MM.1S (cell line): ENCODE data around the gene FXYD4.

Experiments used
- DNase-seq: peaks from one replicate; pipeline ENCODE4 v3.0.0-alpha.2; 2015
- H2AFZ ChIP-seq: fragments of 300-600 bp; sonication (generic); 2 replicates; pipeline ENCODE4 v1.6.0; 2016; ENCODE audit warnings: antibody characterized with exemption, low read length
- H3F3A ChIP-seq: fragments of 300-600 bp; sonication (generic); 2 replicates; pipeline ENCODE4 v1.6.1; 2016; ENCODE audit warnings: mild to moderate bottlenecking, antibody characterized with exemption, low read length, moderate library complexity, mixed read lengths; ENCODE audit not compliant: insufficient read depth
- H3K27ac ChIP-seq: fragments of 300-600 bp; sonication (generic); 2 replicates; pipeline ENCODE4 v1.5.1; 2016; ENCODE audit warnings: mild to moderate bottlenecking, low read length
- H3K27me3 ChIP-seq: fragments of 300-600 bp; sonication (generic); replicated peaks from 2 replicates; pipeline ENCODE4 v1.6.0; 2016; ENCODE audit warnings: low read length; ENCODE audit not compliant: insufficient read depth
- H3K36me3 ChIP-seq: fragments of 300-600 bp; sonication (generic); replicated peaks from 2 replicates; pipeline ENCODE4 v1.6.1; 2016; ENCODE audit warnings: mild to moderate bottlenecking, low read length, mixed read lengths; ENCODE audit not compliant: insufficient read depth
- H3K4me1 ChIP-seq: fragments of 300-600 bp; sonication (generic); 2 replicates; pipeline ENCODE4 v1.6.1; 2016; ENCODE audit warnings: low read length, mixed read lengths
- H3K4me2 ChIP-seq: fragments of 300-600 bp; sonication (generic); 2 replicates; pipeline ENCODE4 v1.6.0; 2016; ENCODE audit warnings: low read depth, low read length
- H3K4me3 ChIP-seq: fragments of 300-600 bp; sonication (generic); 2 replicates; pipeline ENCODE4 v1.5.1; 2016; ENCODE audit warnings: low read length, mixed read lengths
- H3K79me2 ChIP-seq: fragments of 300-600 bp; sonication (generic); 2 replicates; pipeline ENCODE4 v1.6.1; 2016; ENCODE audit warnings: mixed run types, low read length, mixed read lengths
- H3K9ac ChIP-seq: fragments of 300-600 bp; sonication (generic); 2 replicates; pipeline ENCODE4 v1.6.1; 2016; ENCODE audit warnings: low read length, mixed read lengths
- H3K9me2 ChIP-seq: fragments of 300-600 bp; sonication (generic); replicated peaks from 2 replicates; pipeline ENCODE4 v1.6.1; 2016; ENCODE audit warnings: mild to moderate bottlenecking, low read length, mixed read lengths; ENCODE audit not compliant: insufficient read depth
- H3K9me3 ChIP-seq: fragments of 300-600 bp; sonication (generic); replicated peaks from 2 replicates; pipeline ENCODE4 v1.6.1; 2016; ENCODE audit warnings: mild to moderate bottlenecking, low read length, mixed read lengths; ENCODE audit not compliant: insufficient read depth
- H4K20me1 ChIP-seq: fragments of 300-600 bp; sonication (generic); 2 replicates; pipeline ENCODE4 v1.6.1; 2016; ENCODE audit warnings: mild to moderate bottlenecking, low read length, moderate library complexity, mixed read lengths; ENCODE audit not compliant: insufficient read depth
- CTCF ChIP-seq: fragments of 300-600 bp; sonication (generic); IDR thresholded peaks from 2 replicates; pipeline ENCODE4 v1.5.1; 2016; ENCODE audit warnings: antibody characterized with exemption, low read length, mixed read lengths
- EZH2 ChIP-seq: fragments of 300-600 bp; sonication (generic); optimal IDR thresholded peaks from 2 replicates; pipeline ENCODE3; 2017; ENCODE audit warnings: low read depth, mild to moderate bottlenecking, antibody characterized with exemption, low read length, mixed read lengths
- EZH2phosphoT487 ChIP-seq: fragments of 300-600 bp; sonication (generic); IDR thresholded peaks from 2 replicates; pipeline ENCODE4 v1.6.1; 2018; ENCODE audit warnings: antibody characterized with exemption, low read length

FXYD4 gene

GRCh38 chr10:43355749-43356371, 15.6 kb upstream of the FXYD4 start:
- TF ChIP-seq EZH2phosphoT487 (no peak), EZH2 (no peak), CTCF (no peak)
- Histone ChIP-seq H4K20me1 (no peaks in the 10 kb centered on the region), H3K27ac (no peak overlapping the region), H3K4me1 (no peaks in the 10 kb centered on the region), H3K4me3 (no peak overlapping the region), H3K79me2 (no peaks in the 10 kb centered on the region), H3K4me2 (no peak overlapping the region), H3K9ac (no peak overlapping the region), H3K36me3 (no peaks in the 10 kb centered on the region), H3F3A (no peaks in the 10 kb centered on the region), H3K9me2 (no peaks in the 10 kb centered on the region), H3K27me3 (0 out of 2 replicates have a peak, but pooled peaks cover under 1% of the 10 kb centered on the region), H2AFZ (no peak overlapping the region), H3K9me3 (no peaks in the 10 kb centered on the region)
- DNase-seq, result no peak

DNA sequence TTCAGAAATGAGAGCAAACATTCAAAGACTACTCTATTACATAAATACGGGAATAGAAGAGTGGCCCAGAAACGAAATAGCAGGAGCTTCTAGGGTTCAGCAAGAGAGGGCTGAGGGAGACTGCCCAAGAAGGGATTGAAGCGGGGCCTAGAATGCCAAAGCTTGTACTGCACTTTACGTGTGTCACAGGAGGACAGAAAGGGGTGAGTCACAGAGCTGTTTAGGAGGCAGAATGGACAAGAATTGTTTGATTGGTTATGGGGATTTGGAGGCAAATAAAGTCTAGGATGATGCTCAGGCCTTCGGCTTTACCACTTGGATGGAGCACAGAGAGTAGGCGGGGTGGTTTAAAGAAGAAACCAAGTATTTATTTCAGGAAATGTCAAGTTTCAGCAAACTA, 11.3 kb upstream of the FXYD4 start:
- H3K4me3 ChIP-seq, result no peak overlapping the region
- no peaks in the 10 kb centered on the region for H3K9me2 ChIP-seq
- H3K4me2 ChIP-seq, result no peak overlapping the region
- no peak overlapping the region for H2AFZ ChIP-seq
- H3F3A ChIP-seq, result no peaks in the 10 kb centered on the region
- H3K36me3 ChIP-seq, result no peaks in the 10 kb centered on the region
- no peak overlapping the region for H3K9ac ChIP-seq
- no peak overlapping the region for H3K27ac ChIP-seq
- no peaks in the 10 kb centered on the region for H3K27me3 ChIP-seq
- H3K79me2 ChIP-seq, result no peaks in the 10 kb centered on the region
- no peak for DNase-seq
- H4K20me1 ChIP-seq, result no peaks in the 10 kb centered on the region
- no peaks in the 10 kb centered on the region for H3K9me3 ChIP-seq
- no peaks in the 10 kb centered on the region for H3K4me1 ChIP-seq
- TF ChIP-seq EZH2phosphoT487 (no peak), CTCF (no peak), EZH2 (no peak)

GRCh38 chr10:43361547-43362190, 9.8 kb upstream of the FXYD4 start:
- DNase-seq, result no peak
- peak overlapping the region; percentile 83 for H3K4me2 ChIP-seq
- peak overlapping the region; percentile 60; the same call in 1 of the 2 replicates for H3K9ac ChIP-seq

More at GRCh38 chr10:43361547-43362190, 9.8 kb upstream of the FXYD4 start:
- peak overlapping the region; percentile 96 for H2AFZ ChIP-seq
- no peaks in the 10 kb centered on the region for H3K27me3 ChIP-seq
- H3K36me3 ChIP-seq, result no peaks in the 10 kb centered on the region
- TF ChIP-seq EZH2 (no peak), EZH2phosphoT487 (no peak), CTCF (no peak)
- H3K4me1 ChIP-seq, result no peaks in the 10 kb centered on the region
- H3K79me2 ChIP-seq, result no peaks in the 10 kb centered on the region
- H3K4me3 ChIP-seq, result peak overlapping the region; percentile 62
- H3K9me2 ChIP-seq, result no peaks in the 10 kb centered on the region
- H3K9me3 ChIP-seq, result no peaks in the 10 kb centered on the region
- H3K27ac ChIP-seq, result no peak overlapping the region
- no peaks in the 10 kb centered on the region for H4K20me1 ChIP-seq
- no peaks in the 10 kb centered on the region for H3F3A ChIP-seq
